ENCODE results near the gene EDC3. TPM values are rescaled to one million over a fixed set of nuclear protein-coding genes. Genes with fewer than 3 reads are reported as not detected.
A peak's percentile ranks its signal among the peaks of the same experiment; 100 is the strongest.
"Not testable (repeated sequence)": the region's sequence is repeated elsewhere in the genome, so short reads cannot be mapped to it uniquely, and the experiment has no call there.

EDC3 gene
- total RNA-seq, 1 donor from 2014 or later = 22.1 TPM

DNA sequence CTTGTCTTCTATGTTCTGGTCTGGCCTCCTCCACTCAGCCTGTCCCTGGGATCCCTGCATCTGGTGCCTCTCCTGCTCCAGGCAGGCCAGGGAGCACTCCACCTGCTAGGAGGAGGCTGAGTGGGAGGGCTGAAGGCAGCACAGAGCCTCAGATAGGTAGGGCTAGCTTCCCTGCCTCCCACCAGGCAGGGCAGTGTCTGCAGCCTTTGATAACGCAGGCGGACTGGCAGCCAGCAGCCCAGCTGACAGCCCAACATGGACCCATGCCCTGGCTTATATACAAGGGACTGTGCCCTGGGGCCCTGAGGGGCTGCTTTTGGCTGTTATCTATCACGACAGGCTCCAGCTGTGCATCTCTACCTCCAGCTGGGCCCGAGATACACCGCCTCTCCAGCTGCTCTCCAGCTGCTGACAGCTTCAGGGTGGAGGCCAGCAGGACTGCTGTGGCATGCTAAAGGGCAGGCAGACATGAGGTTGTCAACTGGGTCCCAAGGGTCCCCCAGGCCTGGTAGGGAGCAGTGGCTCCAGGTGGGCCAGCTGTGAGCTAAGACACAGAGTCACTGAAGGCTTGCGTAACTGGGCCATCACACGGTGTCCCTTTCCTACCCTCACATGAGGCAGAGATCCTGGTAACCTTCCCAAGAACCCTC is 85.4 kb downstream of the EDC3 start:
- peak; percentile 73 for DNase-seq (ENCODE audit: low spot score)

DNA sequence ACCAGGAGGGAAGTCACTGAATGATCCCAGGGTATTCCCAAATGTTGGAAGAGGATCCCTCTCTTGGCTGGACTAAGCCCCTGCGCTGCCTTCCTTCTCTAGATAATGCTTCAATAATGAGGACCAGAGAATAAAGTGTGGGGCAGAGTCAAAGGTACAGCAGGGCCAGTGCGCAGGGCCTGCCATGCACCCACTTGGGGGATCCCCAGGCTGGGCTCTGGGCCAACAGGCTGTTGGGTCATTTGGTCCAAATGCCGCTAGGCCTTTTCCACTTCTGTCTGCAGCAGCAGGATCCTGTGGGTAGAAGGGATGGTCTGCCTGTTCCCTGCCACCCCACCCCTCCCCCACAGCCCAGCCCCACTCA is 85.9 kb downstream of the EDC3 start:
- DNase-seq (ENCODE audit: low spot score) = no peak

DNA sequence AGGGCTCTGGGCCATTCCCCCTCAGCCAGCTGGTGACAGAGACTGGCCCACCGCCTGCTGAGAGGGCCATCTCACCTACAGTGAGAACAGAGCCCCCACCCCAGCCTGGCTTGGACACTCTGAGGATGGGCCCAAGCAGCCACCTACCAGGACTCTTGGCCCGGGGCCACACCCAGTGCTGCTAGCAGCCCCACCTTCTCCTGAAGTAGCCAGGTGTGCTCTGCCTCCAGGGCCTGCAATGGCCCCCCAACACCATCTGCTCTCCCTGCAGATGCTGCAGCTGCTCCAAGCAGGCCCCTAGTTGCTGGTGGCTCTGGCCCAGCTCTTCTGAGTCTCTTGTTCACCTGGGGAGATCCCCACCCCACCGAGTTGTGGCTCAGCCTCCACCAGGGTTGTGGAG is 87.0 kb downstream of the EDC3 start:
- no peak for DNase-seq (ENCODE audit: low spot score)

DNA sequence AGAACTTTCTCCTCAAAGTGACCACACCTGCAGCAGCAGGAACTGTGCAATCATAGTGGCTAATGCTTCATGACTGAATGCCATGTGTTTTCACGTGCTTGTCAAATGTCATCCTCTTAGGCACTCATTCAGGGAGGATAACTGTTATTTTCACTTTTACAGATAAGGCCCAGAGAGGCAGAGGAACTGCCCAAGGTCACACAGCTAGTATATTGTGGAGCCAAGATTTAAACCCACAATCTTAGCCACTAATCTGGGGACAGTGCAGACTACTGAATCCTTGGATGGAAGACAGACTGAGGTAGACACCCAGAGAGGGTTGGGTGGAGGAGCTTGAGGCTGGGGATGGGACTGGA is 90.1 kb downstream of the EDC3 start:
- no peak for DNase-seq (ENCODE audit: low spot score)

DNA sequence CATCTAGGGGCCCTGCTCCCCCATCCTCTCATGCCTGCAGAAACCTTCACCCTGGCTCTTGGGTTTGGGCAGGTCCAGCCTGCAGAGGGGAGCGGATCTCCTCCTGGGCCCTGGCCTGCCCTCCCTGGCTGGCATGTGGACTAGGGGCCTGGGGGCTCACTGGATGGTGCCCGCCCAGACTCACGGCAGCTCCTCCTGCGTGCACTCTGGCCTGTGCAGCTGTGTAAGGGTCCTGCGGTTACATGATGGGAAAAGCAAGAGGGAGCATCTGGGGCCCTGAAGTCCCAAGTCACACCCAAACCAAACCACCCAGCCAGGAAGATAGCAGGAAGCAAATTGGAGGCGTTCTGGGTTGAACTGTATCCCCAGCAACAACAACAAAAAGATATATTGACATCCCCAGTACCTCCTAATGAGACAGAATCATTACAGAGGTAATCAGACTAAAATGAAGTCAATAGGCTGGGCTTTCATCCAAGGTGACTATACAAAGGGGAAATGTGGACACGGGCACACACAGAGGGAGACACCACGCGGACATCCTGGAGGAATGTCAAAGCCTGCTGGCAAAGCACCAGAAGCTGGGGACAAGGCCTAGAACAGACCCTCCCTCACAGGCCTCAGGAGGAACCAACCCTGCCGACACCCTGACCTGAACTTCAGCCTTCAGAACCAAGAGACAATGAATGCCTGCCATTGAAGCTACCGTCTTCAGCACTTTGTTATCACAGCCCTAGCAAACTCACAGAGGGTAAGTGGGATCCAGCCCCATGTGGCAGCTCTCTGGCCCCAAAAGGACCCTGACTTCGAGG is 90.6 kb downstream of the EDC3 start:
- no peak for DNase-seq (ENCODE audit: low spot score)

DNA sequence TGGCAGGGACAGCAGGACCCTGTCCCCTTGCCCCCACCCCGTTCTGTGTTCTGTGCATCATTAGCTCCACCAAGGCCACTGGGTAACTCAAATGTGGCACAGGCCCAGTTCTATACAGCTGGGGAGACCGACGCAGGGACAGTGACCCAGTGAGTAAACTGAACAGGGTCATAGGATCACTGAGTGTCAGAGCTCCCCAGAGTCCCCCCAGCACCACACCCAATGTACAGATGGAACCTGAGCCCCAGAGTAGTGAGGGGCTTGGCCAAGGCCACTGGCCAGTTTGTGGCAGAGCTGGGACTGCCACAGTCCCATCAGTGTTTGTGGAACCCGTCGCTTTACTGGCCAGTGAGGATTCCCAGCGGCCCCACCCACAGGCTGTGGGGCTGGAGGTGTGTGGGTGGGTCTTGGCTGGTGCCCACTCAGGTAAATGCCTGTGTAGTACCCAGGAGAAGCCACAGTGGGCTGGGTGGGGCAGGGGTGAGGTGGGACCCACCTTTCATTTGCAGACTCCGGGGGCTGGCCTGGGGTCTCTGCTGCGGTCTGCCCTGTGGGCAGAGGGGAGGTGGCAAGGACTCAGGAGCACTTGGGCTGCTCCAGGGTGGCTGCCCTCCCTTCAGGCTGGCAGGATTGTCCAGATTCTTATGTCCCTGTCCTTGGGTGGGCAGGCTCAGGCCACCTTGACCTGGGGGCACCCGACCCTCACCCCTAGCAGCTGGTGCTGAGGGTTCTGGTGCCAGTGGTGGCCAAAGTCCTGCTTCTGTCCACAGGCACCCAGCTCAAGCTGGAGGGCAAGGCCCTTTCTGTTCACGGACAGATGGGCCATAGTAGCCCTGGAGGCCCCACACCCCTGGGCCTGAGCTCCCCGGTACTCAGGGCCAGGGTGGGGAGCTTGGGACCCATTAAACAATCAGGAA is 91.8 kb downstream of the EDC3 start:
- no peak for DNase-seq (ENCODE audit: low spot score)

DNA sequence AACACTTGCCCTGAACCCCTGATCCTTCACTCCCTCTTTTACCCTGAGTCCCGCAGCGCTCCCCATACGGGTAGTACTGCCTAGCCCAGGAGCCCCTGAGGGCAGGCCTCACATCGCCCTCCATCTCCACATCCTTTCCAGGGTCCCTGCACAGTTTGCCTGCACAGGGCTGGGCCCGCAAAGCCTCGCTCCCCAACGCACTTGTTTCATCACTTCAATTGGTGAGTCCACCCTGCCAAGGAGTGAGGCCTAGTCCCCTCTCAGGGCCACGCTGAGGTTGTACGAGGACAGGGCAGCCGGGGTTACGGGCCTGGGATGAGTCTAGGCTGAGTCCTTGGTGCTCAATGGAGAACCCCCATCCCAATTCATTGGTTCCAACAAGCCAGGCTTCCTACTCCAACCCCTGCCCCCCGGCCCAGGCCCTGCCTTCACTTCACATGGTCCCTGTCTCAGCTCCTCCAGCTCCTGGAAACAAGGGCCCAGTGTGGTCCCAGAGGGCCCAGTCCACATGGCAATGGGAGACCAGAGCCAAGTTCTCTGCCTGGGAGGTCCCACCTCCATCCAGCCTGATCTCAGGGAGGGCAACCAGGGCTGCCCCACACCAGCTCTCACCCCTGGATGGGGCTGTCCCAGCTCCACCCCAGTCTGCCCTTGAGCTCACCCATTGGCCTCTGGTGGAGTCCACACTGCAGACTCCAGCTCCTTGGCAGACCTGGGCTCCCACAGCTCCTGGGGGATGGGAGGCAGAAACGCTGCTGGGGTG is 92.6 kb downstream of the EDC3 start:
- no peak for DNase-seq (ENCODE audit: low spot score)

DNA sequence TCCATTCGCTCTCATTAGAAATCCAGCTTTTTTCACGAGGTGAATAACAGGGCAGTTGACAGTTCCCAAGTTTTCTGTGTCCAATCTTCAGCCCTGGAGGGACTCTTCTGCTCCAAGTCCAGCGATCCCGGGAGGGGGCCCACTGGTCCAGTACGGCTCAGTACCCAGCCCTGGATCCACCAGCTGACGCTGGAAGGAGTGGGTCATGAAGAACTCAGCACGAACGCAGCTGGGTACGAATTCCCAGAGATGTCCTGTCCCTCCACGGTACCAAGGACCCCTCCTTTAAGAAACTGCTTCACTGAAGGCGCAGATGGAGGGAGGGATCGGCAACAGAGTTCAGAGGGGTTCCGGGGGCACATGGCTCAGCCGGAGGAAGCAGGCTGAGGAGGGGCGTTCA is 96.7 kb downstream of the EDC3 start:
- no peak for DNase-seq (ENCODE audit: low spot score)

DNA sequence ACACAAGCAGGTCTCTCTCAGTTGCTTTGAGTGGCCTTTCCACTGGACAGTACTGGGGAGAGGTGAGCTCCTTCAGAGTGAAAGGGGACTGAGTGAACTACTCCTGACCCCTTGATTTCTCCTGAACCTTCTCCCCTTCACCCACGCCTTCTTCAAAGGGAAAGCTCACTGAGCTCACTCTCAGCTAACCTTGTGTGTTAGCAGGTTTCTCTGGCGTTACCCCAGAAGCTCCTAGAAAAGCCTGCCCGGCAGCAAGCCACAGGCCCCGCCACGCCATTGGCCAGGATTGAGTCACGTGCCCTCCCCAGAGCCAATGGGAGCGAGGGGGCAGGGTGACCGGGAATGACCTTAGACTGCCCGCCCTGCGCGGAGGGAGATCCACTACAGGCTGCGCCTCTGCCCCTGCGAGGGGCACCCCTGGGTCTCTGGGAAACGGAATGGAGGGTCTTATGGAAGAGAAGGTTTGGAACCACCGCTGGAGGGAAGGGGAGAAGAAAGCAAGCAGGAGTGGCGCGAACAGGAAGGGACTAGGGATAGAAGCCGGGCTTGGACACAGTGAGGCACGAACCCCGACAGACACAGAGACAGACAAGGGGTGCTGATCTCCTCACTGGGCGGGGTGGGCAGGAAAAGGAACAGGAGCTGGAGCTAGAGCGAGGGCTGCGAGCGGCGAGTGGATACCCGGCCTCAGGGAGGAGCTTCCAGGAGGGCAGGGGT is 97.5 kb downstream of the EDC3 start:
- peak; percentile 97 for DNase-seq (ENCODE audit: low spot score)

DNA sequence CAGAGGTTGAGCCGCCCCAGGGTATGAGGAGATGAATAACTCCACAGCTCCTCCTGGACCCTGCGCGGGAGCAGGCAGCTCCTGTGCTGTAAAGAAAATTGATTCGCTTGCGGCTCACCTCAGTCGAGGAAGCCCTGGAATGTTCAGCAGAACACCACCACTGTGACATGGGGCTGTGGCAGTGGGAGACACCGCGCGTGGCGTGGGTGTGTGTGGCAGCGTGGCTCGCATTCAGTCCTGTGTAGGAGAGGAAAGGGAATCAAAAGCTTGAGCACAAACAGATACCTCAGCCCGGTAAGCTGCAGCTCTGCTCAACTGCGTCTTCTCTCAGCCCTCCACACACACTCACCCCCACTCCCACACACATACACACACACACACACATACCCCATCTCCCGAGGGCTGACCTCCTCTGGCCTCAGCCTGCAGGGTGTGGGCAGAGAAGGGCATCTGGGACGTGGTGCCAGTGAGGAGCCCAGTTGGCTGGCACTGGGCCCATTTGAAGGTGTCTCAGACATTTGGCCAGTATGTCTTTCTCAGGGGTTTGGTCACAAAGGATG is 98.6 kb downstream of the EDC3 start:
- not testable (repeated sequence) for DNase-seq (ENCODE audit: low spot score)

DNA sequence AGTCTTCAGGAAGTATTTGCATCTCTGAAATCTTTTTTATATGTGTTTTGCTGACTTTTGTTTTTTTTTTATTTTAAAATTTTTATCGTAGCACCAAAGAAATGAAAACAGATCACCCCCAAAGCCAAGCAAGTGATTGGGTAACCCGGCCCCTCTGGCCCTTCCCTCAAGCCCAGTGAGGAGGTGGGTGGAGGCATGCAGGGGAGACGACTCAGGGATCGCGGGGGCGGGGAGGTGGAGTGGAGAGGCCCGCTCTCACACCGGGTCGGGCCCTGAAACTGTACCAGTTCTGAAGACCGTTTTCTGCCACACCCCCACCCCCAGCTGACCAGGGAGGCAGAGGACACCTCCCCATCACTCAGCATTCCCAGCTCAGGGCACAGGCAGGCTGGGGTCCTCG is 99.1 kb downstream of the EDC3 start:
- not testable (repeated sequence) for DNase-seq (ENCODE audit: low spot score)

DNA sequence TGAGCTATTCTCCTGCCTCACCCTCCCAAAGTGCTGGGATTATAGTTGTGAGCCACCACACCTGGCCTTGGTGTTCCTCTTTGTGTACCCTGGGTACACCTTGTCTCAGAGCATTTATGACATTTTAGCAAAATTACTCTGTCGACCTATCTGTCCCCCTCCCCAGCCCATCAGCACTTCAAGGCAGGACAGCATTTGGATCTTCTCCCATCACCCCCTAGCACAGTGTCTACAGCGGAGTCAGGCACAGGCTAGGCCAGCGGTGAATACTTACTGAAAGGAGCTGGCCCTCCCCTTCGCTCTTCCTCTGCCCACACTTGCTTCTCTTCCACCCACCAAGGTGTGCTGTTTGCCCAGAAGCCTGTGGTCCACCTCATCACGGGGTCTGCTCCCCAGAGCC is 100.6 kb downstream of the EDC3 start:
- DNase-seq (ENCODE audit: low spot score) = no peak

DNA sequence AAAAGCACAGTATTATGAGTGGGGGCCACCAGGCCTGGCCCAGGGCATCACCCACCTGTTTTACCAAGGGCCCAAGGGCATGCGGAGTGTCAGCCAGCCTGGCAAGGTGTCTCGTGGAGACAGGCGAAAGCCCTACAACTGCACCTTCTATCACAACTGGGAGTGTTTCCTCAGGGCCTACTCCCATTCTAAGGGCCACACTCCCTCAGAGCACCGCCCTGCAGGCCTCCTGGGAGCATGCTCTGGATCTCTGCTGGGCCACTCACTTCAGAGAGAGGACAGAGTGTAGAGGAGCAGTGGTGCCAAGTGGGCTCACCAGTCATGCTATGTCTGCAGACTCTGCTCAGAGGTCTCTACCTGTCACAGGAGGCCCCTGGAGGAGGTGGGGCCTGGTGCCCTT is 101.4 kb downstream of the EDC3 start:
- no peak for DNase-seq (ENCODE audit: low spot score)

DNA sequence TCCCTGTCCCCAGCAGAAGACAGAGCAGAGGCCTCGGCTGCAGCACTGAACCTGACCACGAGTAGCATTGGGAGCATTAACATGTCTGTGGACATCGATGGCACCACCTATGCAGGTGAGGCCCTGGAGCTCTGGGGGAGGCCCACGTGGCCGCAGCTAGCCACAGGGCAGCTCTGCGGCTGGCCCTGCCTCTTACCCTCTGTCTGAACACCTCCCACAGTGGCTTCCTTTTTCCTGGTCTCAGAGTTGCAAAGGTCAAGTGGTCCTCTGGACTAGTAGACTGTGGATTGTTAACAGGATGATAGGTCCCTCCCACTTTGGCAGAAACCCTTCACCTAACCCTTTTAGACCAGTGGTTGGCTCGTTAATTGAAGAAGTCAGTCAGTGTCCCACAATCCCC is 102.7 kb downstream of the EDC3 start:
- DNase-seq (ENCODE audit: low spot score) = no peak

DNA sequence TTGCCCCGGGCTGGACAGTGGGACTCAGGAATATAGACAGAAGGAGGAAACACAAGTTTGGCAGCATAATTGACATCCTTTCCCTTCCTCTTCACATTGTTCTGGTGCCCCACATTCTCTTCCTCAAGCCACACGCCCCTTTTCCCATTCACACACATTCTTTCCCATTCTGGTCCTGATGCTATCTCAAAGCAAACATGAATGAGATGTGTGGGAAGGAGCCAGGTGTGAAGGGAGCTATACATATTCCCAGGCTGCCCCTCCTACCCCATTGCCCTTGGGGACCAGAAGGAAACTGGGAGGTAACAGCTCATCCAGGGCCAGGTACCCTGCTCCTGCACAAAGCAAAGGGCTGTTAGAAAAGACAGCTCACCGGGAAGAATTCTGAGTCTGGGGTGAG is 103.6 kb downstream of the EDC3 start:
- no peak for DNase-seq (ENCODE audit: low spot score)

DNA sequence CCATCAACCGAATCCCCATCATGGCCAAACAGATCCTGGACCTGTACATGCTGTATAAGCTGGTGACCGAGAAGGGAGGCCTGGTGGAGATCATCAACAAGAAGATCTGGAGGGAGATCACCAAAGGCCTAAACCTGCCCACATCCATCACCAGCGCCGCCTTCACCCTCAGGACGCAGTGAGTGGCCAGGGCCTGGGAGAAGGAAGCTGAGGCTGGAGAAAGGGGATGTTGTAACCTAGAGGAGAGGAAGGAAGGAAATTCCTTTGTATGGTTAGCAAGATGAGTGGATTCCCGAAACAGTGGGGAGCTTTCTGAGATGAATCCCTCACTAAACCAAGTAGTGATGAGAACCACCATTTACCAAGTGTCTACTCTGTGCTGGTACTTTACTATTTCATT is 106.0 kb downstream of the EDC3 start:
- DNase-seq (ENCODE audit: low spot score) = no peak

DNA sequence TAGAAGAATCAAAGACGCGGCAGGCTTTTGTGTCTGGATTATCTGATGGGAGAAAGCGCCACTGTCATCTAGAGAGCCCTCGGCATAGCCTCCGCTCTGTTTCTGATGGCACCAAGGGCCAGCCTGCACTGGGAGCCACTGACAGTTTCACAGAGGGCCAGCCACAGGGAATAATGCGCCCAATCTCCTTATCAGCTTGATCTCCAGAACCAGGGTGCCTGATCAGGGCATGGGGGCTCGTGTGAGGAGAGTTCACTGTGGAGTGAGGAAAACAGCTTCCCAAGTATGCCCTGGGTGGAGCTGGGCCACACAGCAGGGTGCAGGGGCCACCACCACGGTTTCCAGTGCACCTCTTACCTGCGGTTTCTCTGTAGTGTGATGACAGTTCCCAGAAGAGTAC is 110.0 kb downstream of the EDC3 start:
- DNase-seq (ENCODE audit: low spot score) = no peak

DNA sequence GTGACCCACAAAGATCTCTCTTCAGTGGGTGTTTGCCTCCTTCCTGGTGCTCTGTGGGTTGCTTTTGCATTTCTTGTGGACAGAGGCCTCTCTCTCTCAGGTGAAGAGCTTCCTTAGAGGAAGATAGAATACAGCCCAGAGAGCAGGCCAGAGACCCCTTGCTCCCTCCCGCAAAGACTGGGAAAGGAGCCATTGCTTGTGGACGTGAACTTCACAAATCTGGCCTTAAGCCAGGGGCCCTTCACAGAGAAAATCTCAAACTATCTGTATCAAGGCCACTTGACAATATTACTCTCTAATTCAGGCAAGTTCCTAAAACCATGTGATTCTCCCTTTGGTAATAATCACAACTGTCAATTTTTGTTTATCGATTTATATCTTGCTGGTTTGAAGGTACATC is 110.6 kb downstream of the EDC3 start:
- DNase-seq (ENCODE audit: low spot score) = no peak

DNA sequence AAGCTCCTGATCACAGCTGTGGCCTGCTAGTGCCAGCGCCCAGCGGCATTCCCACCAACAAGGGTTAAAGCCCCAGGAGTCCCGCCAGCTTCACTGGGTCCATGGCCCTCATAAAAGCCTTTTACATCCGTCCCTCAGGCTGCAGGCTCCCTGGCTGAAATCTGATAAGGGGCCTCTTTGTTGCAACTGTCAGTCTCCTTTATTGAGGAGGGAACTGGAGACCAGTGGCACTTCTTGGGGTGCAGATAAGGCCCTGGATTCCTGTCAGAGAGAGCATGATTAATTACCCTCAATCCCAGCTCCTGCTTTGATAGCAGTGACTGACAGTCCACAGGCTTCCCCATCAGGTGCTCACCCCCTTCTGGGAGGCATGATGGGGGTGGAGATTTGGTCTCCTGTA is 111.0 kb downstream of the EDC3 start:
- no peak for DNase-seq (ENCODE audit: low spot score)

DNA sequence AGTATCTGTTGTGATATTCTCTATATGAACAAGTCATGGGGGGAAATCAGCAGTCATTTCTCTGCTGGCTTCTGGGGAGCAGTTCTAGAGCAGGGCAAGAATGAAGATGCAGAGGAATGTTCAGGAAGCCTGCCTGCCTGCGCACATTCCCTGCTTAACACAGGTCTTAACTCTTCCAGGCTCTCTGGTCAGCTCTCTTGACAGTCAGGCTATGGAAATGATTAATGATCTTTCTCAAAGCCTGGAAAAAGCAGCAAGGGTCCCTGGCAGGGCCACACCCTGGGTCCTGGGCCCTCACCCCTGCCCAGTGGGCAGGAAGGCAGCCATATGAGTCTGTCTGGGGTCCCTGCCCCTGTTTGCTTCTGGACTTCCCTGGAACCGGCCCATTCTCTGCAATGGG is 111.6 kb downstream of the EDC3 start:
- DNase-seq (ENCODE audit: low spot score) = no peak
